ENCODE data around the gene IRF1.

Gene IRF1

DNA sequence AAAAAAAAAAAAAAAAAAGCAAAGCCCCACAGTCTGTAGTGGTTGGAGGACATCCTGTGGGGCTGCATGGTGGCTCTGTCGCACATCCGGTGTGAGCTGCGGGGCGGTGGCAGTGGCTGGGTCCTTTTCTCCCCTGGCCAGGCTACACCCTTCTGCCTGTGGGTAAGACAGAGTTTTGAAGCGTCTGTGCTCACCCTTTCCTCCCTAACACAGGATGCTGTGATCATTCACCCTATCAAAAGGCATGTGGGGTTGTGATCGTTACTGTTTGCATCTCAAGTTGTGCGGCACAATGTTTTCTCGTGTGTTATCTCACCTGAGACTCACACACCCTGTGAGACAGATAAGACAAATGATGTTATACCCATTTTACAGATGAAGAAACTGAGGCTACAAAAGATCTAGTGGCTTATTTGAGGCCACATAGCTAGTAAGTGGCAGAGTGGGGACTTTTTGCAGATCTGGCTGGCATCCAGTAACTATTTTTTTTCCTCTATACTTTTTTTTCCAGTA, 17.5 kb downstream of the IRF1 start:
- no peak for DNase-seq

DNA sequence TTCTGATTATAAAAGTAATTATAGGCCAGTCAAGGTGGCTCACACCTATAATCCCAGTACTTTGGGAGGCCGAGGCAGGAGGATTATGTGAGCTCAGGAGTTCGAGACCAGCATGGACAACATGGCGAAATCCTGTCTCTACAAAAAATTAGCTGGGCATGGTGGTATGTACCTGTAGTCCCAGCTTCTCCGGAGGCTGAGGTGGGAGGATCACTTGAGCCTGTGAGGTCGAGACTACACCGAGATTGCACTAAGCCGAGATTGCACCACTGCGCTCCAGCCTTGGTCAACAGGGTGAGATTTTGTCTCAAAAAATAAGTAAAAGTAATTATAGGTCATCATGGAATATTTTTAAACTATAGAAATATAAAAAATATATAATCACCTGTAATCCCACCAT, 18.1 kb downstream of the IRF1 start:
- DNase-seq, result no peak

- no peak for DNase-seq
Measured at GRCh38 chr5:132471944-132472343, 18.6 kb downstream of the IRF1 start.

- no peak for DNase-seq
Measured at GRCh38 chr5:132471151-132471907, 19.2 kb downstream of the IRF1 start.

GRCh38 chr5:132470596-132470995, 20.0 kb downstream of the IRF1 start:
- no peak for DNase-seq

- DNase-seq, result no peak
Measured at GRCh38 chr5:132470010-132470392, 20.6 kb downstream of the IRF1 start.

GRCh38 chr5:132469380-132470009, 21.1 kb downstream of the IRF1 start:
- DNase-seq, result peak; percentile 36

GRCh38 chr5:132468656-132469379, 21.8 kb downstream of the IRF1 start:
- DNase-seq, result peak; percentile 61

DNA sequence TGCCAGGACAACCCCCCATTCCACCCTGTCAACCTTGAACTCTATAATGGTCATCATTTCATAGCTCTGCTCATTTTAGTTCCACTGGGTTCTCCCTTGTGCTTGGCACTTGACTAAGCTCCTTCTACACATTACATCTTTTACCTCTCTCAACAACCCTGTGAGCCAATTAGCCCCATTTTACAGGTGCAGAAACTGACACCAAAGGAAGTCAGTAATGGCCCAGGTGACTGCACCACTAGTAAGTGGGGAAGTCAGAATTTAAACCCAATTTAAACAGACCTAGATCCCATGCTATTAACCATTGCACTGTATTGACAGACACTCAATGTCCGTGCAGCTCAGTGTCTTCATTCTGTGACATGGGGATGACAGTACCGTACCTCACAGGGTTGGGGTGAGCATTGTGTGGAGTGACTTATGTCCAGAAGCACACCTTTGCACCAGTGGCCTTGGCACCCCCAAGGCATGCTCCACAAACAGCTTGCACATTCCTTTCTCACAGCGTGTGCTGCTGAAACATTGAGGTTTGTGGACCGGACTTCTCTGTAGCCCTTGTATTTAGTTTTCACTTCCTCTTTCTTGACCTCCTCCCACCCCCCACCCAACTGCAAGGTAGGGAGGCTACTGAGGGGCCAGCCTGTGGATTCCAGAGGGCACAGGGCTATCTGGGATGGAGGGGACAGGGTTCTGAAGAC, 23.1 kb downstream of the IRF1 start:
- no peak for DNase-seq

GRCh38 chr5:132466433-132467286, 23.9 kb downstream of the IRF1 start:
- peak; percentile 20 for DNase-seq

DNA sequence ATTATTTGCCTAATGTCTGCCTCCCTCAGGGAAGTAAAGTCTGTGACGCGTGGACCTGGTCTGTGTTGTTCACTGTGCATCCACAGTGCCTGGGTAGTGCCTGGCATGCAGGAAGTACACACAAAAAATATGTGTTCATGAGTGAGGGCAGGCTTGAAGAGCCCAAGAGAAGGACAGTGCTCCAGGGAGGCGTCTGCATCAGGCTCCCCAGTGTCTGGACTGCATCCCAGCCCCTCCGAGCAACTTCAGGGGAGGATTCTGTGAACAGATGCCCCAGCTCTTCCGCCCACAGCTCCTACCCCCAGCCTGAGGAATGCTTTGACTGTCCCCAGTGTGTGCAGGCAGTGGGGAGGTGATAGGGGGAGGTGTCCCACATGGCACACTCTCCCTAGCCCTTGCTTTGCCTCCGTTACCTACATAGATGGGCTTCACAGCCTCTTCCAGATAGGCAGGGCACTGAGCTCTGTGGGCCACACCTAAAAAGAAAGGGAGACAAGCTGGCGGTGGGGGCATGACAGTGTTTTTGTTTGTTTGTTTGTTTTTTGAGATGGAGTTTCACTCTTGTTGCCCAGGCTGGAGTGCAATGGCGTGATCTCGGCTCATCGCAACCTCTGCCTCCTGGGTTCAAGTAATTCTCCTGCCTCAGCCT, 25.4 kb downstream of the IRF1 start:
- DNase-seq, result no peak

- DNase-seq, result no peak
Measured at GRCh38 chr5:132464156-132464939, 26.2 kb downstream of the IRF1 start.

GRCh38 chr5:132463811-132464155, 26.8 kb downstream of the IRF1 start:
- no peak for DNase-seq

- no peak for DNase-seq
Measured at GRCh38 chr5:132462856-132463745, 27.5 kb downstream of the IRF1 start.

DNA sequence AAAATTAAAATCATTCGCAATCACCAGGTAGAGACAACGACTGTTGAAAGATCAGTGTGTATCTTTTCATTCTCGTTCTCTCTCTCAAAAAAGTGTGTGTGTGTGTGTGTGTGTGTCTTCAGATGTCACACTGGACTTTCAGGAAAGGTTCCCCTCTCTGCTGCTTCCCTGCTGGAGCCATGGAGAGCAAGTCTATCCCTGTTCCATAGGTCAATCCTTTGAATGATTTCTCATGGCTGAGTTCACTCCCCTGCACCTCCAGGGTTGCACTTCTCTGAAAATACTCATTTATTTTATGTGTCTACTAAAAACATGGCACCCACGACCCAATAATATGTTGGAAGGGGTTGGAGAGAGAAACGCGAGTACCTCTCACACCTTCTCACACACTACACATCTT, 28.2 kb downstream of the IRF1 start:
- no peak for DNase-seq

DNA sequence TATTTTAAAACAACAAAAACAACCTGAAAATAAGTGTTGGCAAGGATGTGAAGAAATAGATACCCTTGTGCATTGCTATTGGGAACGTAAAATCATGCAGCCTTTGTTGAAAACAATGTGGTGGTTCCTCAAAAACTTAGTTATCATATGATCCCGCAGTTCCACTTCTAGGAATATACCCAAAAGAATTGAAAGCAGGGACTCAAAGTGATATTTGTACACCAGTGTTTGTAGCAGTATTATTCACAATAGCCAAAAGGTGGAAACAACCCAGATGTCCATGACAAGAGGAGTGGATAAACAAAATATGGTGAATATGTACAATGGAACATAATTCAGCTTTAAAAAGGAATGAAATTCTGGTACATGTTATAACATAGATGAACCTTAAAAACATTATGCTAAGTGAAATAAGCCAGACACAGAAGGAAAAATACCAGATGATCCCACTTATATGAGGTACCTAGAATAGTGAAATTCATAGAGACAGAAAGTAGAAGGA, 29.0 kb downstream of the IRF1 start:
- DNase-seq, result no peak

DNA sequence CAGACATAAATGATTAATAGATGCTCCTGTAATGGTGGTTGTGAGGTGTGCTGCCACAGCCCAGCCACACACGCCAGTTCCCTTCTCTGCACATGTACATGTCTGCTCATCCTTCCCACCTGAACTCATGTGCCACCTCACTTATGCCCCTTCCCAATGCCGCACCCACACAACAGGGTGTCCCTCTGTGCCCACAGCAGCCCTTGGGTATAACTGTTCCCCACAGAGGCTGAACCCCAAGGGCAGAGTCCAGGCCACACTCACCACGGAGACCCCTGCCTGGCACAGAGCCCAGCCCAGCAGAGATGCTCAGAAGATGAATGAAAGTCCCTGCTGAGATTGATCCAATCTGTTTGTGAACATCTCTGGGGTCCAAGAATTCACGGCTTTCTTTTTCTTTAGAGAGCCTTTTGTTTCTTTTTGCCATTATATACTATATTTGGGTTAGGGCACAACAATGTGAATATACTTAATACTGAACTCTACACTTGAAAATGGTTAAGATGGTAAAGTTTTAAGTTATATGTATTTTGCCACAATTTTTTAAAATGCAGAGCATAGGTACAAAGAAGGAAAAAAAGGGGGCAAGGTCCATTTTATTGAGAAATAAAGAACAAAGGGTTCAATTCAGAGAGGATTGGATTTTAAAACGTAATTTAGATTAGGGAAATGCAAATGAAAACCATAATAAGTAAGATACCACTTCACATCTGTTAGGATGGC, 29.6 kb downstream of the IRF1 start:
- DNase-seq, result no peak

GRCh38 chr5:132459983-132460838, 30.4 kb downstream of the IRF1 start:
- peak; percentile 17 for DNase-seq

Measured in HCEC 1CT (cell line).